HepG2 (cell line): ENCODE measurements around the gene TPP2. TPM values are rescaled to one million over a fixed set of nuclear protein-coding genes. Genes with fewer than 3 reads are reported as not detected.

Source experiments
- ATF1 ChIP-seq: IDR thresholded peaks from 2 replicates; pipeline ENCODE4 v1.6.1; 2016; ENCODE audit warnings: mild to moderate bottlenecking, control low read depth
- CC2D1A ChIP-seq: sonication (generic); formaldehyde crosslinking; IDR thresholded peaks from 2 replicates; pipeline ENCODE4 v1.8.1; 2023; ENCODE audit warnings: mild to moderate bottlenecking, missing genetic modification reagents
- JDP2 ChIP-seq: sonication (generic); formaldehyde crosslinking; IDR thresholded peaks from 2 replicates; pipeline ENCODE4 v1.8.1; 2022; ENCODE audit warnings: missing genetic modification reagents, borderline replicate concordance
- RFX1 ChIP-seq: fragments of 450-650 bp; IDR thresholded peaks from 2 replicates; pipeline ENCODE4 v1.6.1; 2017
- TRIM24 ChIP-seq: sonication (generic); formaldehyde crosslinking; IDR thresholded peaks from 2 replicates; pipeline ENCODE4 v1.8.0; 2022; ENCODE audit warnings: mild to moderate bottlenecking, missing genetic modification reagents
- ZFP62 ChIP-seq: sonication (generic); formaldehyde crosslinking; IDR thresholded peaks from 2 replicates; pipeline ENCODE4 v1.4.0; 2020; ENCODE audit warnings: missing genetic modification reagents
- ZNF841 ChIP-seq: sonication (generic); formaldehyde crosslinking; IDR thresholded peaks from 2 replicates; pipeline ENCODE4 v1.8.1; 2023; ENCODE audit warnings: missing genetic modification reagents, borderline replicate concordance
- polyA plus RNA-seq, 8 experiments: library from polyadenylated mRNA; depleted of rRNA in 3 of 8; stranded (reverse) in 7 of 8; unstranded in 1 of 8; fragments of >200 nt; fragmentation: Illumina TruSeq in 4 of 8; extraction: Trizol in 4 of 8; gene quantifications; 2 replicates each; pipeline versions ENCODE4 v1.2.1 to v1.2.3, GENCODE V29; 2011 to 2016; ENCODE audit warnings: low read depth in 4 of 8, missing spikeins in 1 of 8, mixed read lengths in 1 of 8; ENCODE audit not compliant: insufficient read depth in 1 of 8
- total RNA-seq, 5 experiments: library from RNA; depleted of rRNA; stranded (reverse); fragments of >200 nt; fragmentation: Illumina TruSeq; extraction: Trizol; gene quantifications; 2 replicates each; pipeline ENCODE4 v1.2.3, GENCODE V29; 2016; ENCODE audit warnings: low read depth in 1 of 5
- TF ChIP-seq, protein P1 (sequence below), 2 experiments: IDR thresholded peaks; 2 replicates each; pipeline ENCODE4 v1.6.1; 2011 to 2012; ENCODE audit warnings: low read length in 2 of 2, borderline replicate concordance in 1 of 2, low read depth in 1 of 2, mild to moderate bottlenecking in 1 of 2, moderate library complexity in 1 of 2
- TF ChIP-seq, protein P2 (sequence below): sonication (generic); formaldehyde crosslinking; IDR thresholded peaks from 2 replicates; pipeline ENCODE4 v1.4.0; 2020; ENCODE audit warnings: missing genetic modification reagents
- TF ChIP-seq, protein P3 (sequence below): sonication (generic); formaldehyde crosslinking; IDR thresholded peaks from 2 replicates; pipeline ENCODE4 v1.5.0; 2020; ENCODE audit warnings: missing genetic modification reagents, mild to moderate bottlenecking, borderline replicate concordance
- TF ChIP-seq, protein P4 (sequence below): sonication (generic); formaldehyde crosslinking; IDR thresholded peaks from 2 replicates; pipeline ENCODE4 v1.9.0; 2021; ENCODE audit warnings: missing genetic modification reagents, borderline replicate concordance
- TF ChIP-seq, protein P5 (sequence below): sonication (generic); formaldehyde crosslinking; IDR thresholded peaks from 2 replicates; pipeline ENCODE4 v1.8.0; 2023; ENCODE audit warnings: mild to moderate bottlenecking, missing genetic modification reagents
- TF ChIP-seq, protein P6 (sequence below): sonication (generic); formaldehyde crosslinking; IDR thresholded peaks from 2 replicates; pipeline ENCODE4 v1.4.0; 2020; ENCODE audit warnings: missing genetic modification reagents; ENCODE audit errors: not compliant biosample characterization
- TF ChIP-seq, protein P7 (sequence below): sonication (generic); formaldehyde crosslinking; IDR thresholded peaks from 2 replicates; pipeline ENCODE4 v1.4.0; 2020; ENCODE audit warnings: missing genetic modification reagents, mild to moderate bottlenecking, borderline replicate concordance
- TF ChIP-seq, protein P8 (sequence below): sonication (generic); formaldehyde crosslinking; IDR thresholded peaks from 2 replicates; pipeline ENCODE4 v1.5.0; 2020; ENCODE audit warnings: missing genetic modification reagents, mild to moderate bottlenecking, borderline replicate concordance

The TPP2 gene
- total and polyA plus RNA-seq, 2 of the 13 experiments (the other 11 are each of a cell fraction or from before 2014, with no cell fraction given) = 16.4 to 52.1 TPM

DNA sequence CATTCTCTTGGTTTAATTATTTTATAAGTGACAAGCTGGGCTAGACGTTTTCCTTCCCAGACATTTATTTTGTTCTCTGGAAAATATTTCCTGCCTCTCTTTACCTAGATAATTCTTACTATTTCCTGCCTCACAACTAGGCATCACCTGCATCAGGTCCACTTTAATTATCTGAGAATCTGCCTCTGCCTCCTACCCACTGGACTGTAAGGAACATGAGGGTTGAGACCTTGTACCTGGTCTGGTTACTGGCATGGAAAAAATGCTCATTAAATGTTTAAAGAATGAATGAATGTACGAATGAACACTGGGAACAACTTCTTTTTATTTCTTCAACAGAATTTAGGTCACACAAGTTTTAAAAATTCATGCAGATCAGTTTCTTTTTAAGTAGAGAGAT, 111.4 kb downstream of the TPP2 start (continued):
- TF ChIP-seq, protein P1, sequence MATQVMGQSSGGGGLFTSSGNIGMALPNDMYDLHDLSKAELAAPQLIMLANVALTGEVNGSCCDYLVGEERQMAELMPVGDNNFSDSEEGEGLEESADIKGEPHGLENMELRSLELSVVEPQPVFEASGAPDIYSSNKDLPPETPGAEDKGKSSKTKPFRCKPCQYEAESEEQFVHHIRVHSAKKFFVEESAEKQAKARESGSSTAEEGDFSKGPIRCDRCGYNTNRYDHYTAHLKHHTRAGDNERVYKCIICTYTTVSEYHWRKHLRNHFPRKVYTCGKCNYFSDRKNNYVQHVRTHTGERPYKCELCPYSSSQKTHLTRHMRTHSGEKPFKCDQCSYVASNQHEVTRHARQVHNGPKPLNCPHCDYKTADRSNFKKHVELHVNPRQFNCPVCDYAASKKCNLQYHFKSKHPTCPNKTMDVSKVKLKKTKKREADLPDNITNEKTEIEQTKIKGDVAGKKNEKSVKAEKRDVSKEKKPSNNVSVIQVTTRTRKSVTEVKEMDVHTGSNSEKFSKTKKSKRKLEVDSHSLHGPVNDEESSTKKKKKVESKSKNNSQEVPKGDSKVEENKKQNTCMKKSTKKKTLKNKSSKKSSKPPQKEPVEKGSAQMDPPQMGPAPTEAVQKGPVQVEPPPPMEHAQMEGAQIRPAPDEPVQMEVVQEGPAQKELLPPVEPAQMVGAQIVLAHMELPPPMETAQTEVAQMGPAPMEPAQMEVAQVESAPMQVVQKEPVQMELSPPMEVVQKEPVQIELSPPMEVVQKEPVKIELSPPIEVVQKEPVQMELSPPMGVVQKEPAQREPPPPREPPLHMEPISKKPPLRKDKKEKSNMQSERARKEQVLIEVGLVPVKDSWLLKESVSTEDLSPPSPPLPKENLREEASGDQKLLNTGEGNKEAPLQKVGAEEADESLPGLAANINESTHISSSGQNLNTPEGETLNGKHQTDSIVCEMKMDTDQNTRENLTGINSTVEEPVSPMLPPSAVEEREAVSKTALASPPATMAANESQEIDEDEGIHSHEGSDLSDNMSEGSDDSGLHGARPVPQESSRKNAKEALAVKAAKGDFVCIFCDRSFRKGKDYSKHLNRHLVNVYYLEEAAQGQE (IDR thresholded peaks at IDR 0.05; ENCODE audit: borderline replicate concordance in 1 of 2, low read depth in 1 of 2, low read length in 2 of 2) = no peak
- TF ChIP-seq JDP2 (no peak), RFX1 (no peak), ZNF841 (CRISPR knock-in tag) (no peak), ATF1 (CRISPR knock-in tag) (no peak), TRIM24 (CRISPR knock-in tag) (no peak), ZFP62 (CRISPR knock-in tag) (no peak), CC2D1A (CRISPR knock-in tag) (no peak)
- TF ChIP-seq, protein P2, sequence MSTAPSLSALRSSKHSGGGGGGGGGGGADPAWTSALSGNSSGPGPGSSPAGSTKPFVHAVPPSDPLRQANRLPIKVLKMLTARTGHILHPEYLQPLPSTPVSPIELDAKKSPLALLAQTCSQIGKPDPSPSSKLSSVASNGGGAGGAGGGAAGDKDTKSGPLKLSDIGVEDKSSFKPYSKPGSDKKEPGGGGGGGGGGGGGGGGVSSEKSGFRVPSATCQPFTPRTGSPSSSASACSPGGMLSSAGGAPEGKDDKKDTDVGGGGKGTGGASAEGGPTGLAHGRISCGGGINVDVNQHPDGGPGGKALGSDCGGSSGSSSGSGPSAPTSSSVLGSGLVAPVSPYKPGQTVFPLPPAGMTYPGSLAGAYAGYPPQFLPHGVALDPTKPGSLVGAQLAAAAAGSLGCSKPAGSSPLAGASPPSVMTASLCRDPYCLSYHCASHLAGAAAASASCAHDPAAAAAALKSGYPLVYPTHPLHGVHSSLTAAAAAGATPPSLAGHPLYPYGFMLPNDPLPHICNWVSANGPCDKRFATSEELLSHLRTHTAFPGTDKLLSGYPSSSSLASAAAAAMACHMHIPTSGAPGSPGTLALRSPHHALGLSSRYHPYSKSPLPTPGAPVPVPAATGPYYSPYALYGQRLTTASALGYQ (CRISPR knock-in tag) = no peak
- TF ChIP-seq, protein P3, sequence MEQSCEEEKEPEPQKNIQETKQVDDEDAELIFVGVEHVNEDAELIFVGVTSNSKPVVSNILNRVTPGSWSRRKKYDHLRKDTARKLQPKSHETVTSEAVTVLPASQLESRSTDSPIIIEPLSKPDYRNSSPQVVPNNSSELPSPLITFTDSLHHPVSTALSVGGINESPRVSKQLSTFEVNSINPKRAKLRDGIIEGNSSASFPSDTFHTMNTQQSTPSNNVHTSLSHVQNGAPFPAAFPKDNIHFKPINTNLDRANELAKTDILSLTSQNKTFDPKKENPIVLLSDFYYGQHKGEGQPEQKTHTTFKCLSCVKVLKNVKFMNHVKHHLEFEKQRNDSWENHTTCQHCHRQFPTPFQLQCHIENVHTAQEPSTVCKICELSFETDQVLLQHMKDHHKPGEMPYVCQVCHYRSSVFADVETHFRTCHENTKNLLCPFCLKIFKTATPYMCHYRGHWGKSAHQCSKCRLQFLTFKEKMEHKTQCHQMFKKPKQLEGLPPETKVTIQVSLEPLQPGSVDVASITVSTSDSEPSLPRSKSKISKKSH (CRISPR knock-in tag) = no peak
- TF ChIP-seq, protein P4, sequence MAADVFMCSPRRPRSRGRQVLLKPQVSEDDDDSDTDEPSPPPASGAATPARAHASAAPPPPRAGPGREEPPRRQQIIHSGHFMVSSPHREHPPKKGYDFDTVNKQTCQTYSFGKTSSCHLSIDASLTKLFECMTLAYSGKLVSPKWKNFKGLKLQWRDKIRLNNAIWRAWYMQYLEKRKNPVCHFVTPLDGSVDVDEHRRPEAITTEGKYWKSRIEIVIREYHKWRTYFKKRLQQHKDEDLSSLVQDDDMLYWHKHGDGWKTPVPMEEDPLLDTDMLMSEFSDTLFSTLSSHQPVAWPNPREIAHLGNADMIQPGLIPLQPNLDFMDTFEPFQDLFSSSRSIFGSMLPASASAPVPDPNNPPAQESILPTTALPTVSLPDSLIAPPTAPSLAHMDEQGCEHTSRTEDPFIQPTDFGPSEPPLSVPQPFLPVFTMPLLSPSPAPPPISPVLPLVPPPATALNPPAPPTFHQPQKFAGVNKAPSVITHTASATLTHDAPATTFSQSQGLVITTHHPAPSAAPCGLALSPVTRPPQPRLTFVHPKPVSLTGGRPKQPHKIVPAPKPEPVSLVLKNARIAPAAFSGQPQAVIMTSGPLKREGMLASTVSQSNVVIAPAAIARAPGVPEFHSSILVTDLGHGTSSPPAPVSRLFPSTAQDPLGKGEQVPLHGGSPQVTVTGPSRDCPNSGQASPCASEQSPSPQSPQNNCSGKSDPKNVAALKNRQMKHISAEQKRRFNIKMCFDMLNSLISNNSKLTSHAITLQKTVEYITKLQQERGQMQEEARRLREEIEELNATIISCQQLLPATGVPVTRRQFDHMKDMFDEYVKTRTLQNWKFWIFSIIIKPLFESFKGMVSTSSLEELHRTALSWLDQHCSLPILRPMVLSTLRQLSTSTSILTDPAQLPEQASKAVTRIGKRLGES (CRISPR knock-in tag) = no peak
- TF ChIP-seq, protein P5, sequence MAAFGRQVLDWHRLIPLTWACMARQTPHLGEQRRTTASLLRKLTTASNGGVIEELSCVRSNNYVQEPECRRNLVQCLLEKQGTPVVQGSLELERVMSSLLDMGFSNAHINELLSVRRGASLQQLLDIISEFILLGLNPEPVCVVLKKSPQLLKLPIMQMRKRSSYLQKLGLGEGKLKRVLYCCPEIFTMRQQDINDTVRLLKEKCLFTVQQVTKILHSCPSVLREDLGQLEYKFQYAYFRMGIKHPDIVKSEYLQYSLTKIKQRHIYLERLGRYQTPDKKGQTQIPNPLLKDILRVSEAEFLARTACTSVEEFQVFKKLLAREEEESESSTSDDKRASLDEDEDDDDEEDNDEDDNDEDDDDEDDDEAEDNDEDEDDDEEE (CRISPR knock-in tag) = no peak
- TF ChIP-seq, protein P6, sequence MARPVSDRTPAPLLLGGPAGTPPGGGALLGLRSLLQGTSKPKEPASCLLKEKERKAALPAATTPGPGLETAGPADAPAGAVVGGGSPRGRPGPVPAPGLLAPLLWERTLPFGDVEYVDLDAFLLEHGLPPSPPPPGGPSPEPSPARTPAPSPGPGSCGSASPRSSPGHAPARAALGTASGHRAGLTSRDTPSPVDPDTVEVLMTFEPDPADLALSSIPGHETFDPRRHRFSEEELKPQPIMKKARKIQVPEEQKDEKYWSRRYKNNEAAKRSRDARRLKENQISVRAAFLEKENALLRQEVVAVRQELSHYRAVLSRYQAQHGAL (CRISPR knock-in tag) = no peak
- TF ChIP-seq, protein P7, sequence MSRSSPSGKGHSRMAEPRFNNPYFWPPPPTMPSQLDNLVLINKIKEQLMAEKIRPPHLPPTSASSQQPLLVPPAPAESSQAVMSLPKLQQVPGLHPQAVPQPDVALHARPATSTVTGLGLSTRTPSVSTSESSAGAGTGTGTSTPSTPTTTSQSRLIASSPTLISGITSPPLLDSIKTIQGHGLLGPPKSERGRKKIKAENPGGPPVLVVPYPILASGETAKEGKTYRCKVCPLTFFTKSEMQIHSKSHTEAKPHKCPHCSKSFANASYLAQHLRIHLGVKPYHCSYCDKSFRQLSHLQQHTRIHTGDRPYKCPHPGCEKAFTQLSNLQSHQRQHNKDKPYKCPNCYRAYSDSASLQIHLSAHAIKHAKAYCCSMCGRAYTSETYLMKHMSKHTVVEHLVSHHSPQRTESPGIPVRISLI (CRISPR knock-in tag) = no peak
- TF ChIP-seq, protein P8, sequence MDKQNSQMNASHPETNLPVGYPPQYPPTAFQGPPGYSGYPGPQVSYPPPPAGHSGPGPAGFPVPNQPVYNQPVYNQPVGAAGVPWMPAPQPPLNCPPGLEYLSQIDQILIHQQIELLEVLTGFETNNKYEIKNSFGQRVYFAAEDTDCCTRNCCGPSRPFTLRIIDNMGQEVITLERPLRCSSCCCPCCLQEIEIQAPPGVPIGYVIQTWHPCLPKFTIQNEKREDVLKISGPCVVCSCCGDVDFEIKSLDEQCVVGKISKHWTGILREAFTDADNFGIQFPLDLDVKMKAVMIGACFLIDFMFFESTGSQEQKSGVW = no peak
